SK-N-SH (cell line): Measurements from ENCODE around the gene RPS6KA1.

Source experiments
- CHD2 ChIP-seq: fragments of 150-350 bp; IDR thresholded peaks from 2 replicates; pipeline ENCODE4 v1.6.1; 2018; ENCODE audit warnings: low read length; ENCODE audit not compliant: partially characterized antibody
- CTCF ChIP-seq: fragments of 200-600 bp; sonication (generic); IDR thresholded peaks from 2 replicates; pipeline ENCODE4 v1.6.1; 2017; ENCODE audit warnings: antibody characterized with exemption, mild to moderate bottlenecking, moderate library complexity
- EP300 ChIP-seq, 2 experiments: IDR thresholded peaks; 2 replicates each; pipeline versions ENCODE4 v1.4.0 to v1.6.1; 2012; ENCODE audit warnings: borderline replicate concordance in 1 of 2, low read depth in 1 of 2, low read length in 1 of 2
- EZH2phosphoT487 ChIP-seq: fragments of 200-600 bp; sonication (generic); IDR thresholded peaks from 2 replicates; pipeline ENCODE4 v1.6.1; 2017; ENCODE audit warnings: low read depth, mixed run types, mild to moderate bottlenecking, antibody characterized with exemption, moderate library complexity, borderline replicate concordance
- MAX ChIP-seq: IDR thresholded peaks from 2 replicates; pipeline ENCODE4 v1.4.0; 2012; ENCODE audit warnings: low read depth
- RXRA ChIP-seq: IDR thresholded peaks from 2 replicates; pipeline ENCODE4 v1.4.0; 2012; ENCODE audit warnings: low read depth, mild to moderate bottlenecking, borderline replicate concordance
- SIN3A ChIP-seq: IDR thresholded peaks from 2 replicates; pipeline ENCODE4 v1.6.1; 2012; ENCODE audit warnings: low read depth, mild to moderate bottlenecking, low read length, moderate library complexity, borderline replicate concordance
- TF ChIP-seq, protein P1 (sequence below): fragments of 150-350 bp; IDR thresholded peaks from 2 replicates; pipeline ENCODE4 v1.6.1; 2017; ENCODE audit warnings: antibody characterized with exemption, low read length, low read depth, borderline replicate concordance

DNA sequence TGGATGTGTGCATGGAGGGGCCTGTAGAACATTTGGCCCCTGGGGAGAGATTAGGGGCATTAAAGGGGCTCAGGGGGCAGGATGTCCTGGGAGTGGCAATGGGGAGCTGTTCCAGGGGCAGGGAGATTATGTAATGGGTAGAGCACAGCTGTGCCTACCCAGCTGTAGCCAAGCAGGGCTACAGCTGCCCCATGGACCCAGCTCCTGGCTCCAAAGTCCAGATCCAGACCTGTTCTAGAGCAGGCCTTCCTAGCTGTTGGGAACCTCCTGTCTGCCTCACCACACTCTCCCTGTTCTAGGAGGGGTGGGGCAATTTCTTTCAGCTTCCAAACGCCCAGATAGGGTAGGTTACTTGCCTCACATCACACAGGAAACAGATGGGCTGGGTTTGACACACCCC lies 5.6 kb downstream of the RPS6KA1 start:
- no peak for TF ChIP-seq CTCF
- TF ChIP-seq SIN3A, result no peak
- TF ChIP-seq MAX, result no peak
- TF ChIP-seq EP300 (IDR thresholded peaks at IDR 0.05; ENCODE audit: borderline replicate concordance in 1 of 2, low read depth in 1 of 2, low read length in 1 of 2), result no peak
- no peak for TF ChIP-seq EZH2phosphoT487
- no peak for TF ChIP-seq CHD2
- TF ChIP-seq RXRA, result no peak
- TF ChIP-seq, protein P1, sequence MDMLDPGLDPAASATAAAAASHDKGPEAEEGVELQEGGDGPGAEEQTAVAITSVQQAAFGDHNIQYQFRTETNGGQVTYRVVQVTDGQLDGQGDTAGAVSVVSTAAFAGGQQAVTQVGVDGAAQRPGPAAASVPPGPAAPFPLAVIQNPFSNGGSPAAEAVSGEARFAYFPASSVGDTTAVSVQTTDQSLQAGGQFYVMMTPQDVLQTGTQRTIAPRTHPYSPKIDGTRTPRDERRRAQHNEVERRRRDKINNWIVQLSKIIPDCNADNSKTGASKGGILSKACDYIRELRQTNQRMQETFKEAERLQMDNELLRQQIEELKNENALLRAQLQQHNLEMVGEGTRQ, result no peak
